HT1080 (cell line): ENCODE data around the gene ATP2B1. TPM values are rescaled to one million over a fixed set of nuclear protein-coding genes. Genes with fewer than 3 reads are reported as not detected.
A peak's percentile ranks its signal among the peaks of the same experiment; 100 is the strongest.

Experiments used
- DNase-seq: peaks from one replicate; pipeline ENCODE4 v3.0.0-alpha.2; 2015; ENCODE audit warnings: low read depth
- total RNA-seq: library from RNA; depleted of rRNA; stranded (reverse); fragments of >200 nt; shearing (Covaris generic); gene quantifications from 2 replicates; pipeline ENCODE4 v1.2.3, GENCODE V29; 2014

ATP2B1 gene
- total RNA-seq, 1 experiment from 2014 or later = 70.0 TPM

GRCh38 chr12:89694542-89694941 lies 14.1 kb downstream of the ATP2B1 start:
- no peak for DNase-seq

GRCh38 chr12:89693639-89694202 lies 14.9 kb downstream of the ATP2B1 start:
- DNase-seq = no peak

- DNase-seq = no peak
These were observed 16.2 kb downstream of the ATP2B1 start for GRCh38 chr12:89692439-89692838.

- DNase-seq = no peak
These were observed 17.0 kb downstream of the ATP2B1 start for GRCh38 chr12:89691659-89692058.

- DNase-seq = no peak
These were observed 17.7 kb downstream of the ATP2B1 start for GRCh38 chr12:89690925-89691324.

- DNase-seq = no peak
These were observed 19.3 kb downstream of the ATP2B1 start for GRCh38 chr12:89689306-89689705.

GRCh38 chr12:89686311-89686710 lies 22.3 kb downstream of the ATP2B1 start:
- no peak for DNase-seq

GRCh38 chr12:89685363-89685972 lies 23.2 kb downstream of the ATP2B1 start:
- no peak for DNase-seq

- DNase-seq = no peak
These were observed 24.5 kb downstream of the ATP2B1 start for GRCh38 chr12:89684136-89684535.

GRCh38 chr12:89682284-89682683 lies 26.4 kb downstream of the ATP2B1 start:
- DNase-seq = no peak

- no peak for DNase-seq
These were observed 28.2 kb downstream of the ATP2B1 start for GRCh38 chr12:89680409-89680808.

GRCh38 chr12:89679631-89680030 lies 29.0 kb downstream of the ATP2B1 start:
- no peak for DNase-seq

- DNase-seq = no peak
These were observed 30.4 kb downstream of the ATP2B1 start for GRCh38 chr12:89678225-89678624.

GRCh38 chr12:89676930-89677329 lies 31.7 kb downstream of the ATP2B1 start:
- no peak for DNase-seq

GRCh38 chr12:89674326-89674942 lies 34.2 kb downstream of the ATP2B1 start:
- DNase-seq = no peak

GRCh38 chr12:89673603-89674002 lies 35.0 kb downstream of the ATP2B1 start:
- DNase-seq = no peak

- no peak for DNase-seq
These were observed 36.1 kb downstream of the ATP2B1 start for GRCh38 chr12:89672589-89672979.

- DNase-seq = peak; percentile 26
These were observed 37.2 kb downstream of the ATP2B1 start for GRCh38 chr12:89671469-89671868.

- no peak for DNase-seq
These were observed 39.4 kb downstream of the ATP2B1 start for GRCh38 chr12:89669197-89669596.

- no peak for DNase-seq
These were observed 43.1 kb downstream of the ATP2B1 start for GRCh38 chr12:89665556-89665955.

GRCh38 chr12:89664441-89664840 lies 44.2 kb downstream of the ATP2B1 start:
- no peak for DNase-seq

GRCh38 chr12:89663577-89664357 lies 44.9 kb downstream of the ATP2B1 start:
- peak; percentile 46 for DNase-seq
